ENCODE data around the gene KCNAB2. TPM values are rescaled to one million over a fixed set of nuclear protein-coding genes. Genes with fewer than 3 reads are reported as not detected.

The KCNAB2 gene
- total and polyA plus RNA-seq, 4 donors, result 1.8 to 5.9 (median 4.5) TPM

- TF ChIP-seq ATF3 (IDR thresholded peaks at IDR 0.05) (no peak), SP1 (IDR thresholded peaks at IDR 0.05) (no peak), HNF4A (conservative IDR thresholded peaks at IDR 0.05) (no peak)
Measured at GRCh38 chr1:6039031-6039430, 6.7 kb upstream of the KCNAB2 start (continued).

- H3K9ac ChIP-seq (ENCODE audit: low read depth in 1 of 2, low read length in 2 of 2), result no peak overlapping the region
- no peak for DNase-seq (ENCODE audit: low spot score)
- TF ChIP-seq ATF3 (IDR thresholded peaks at IDR 0.05), result no peak
- TF ChIP-seq NR2F2 (IDR thresholded peaks at IDR 0.05), result no peak
- no peak for TF ChIP-seq EGR1 (IDR thresholded peaks at IDR 0.05; ENCODE audit: low read depth in 2 of 2)
- no peak for TF ChIP-seq YY1 (IDR thresholded peaks at IDR 0.05)
- TF ChIP-seq, protein P1, sequence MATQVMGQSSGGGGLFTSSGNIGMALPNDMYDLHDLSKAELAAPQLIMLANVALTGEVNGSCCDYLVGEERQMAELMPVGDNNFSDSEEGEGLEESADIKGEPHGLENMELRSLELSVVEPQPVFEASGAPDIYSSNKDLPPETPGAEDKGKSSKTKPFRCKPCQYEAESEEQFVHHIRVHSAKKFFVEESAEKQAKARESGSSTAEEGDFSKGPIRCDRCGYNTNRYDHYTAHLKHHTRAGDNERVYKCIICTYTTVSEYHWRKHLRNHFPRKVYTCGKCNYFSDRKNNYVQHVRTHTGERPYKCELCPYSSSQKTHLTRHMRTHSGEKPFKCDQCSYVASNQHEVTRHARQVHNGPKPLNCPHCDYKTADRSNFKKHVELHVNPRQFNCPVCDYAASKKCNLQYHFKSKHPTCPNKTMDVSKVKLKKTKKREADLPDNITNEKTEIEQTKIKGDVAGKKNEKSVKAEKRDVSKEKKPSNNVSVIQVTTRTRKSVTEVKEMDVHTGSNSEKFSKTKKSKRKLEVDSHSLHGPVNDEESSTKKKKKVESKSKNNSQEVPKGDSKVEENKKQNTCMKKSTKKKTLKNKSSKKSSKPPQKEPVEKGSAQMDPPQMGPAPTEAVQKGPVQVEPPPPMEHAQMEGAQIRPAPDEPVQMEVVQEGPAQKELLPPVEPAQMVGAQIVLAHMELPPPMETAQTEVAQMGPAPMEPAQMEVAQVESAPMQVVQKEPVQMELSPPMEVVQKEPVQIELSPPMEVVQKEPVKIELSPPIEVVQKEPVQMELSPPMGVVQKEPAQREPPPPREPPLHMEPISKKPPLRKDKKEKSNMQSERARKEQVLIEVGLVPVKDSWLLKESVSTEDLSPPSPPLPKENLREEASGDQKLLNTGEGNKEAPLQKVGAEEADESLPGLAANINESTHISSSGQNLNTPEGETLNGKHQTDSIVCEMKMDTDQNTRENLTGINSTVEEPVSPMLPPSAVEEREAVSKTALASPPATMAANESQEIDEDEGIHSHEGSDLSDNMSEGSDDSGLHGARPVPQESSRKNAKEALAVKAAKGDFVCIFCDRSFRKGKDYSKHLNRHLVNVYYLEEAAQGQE (IDR thresholded peaks at IDR 0.05), result no peak
- TF ChIP-seq FOXA1 (IDR thresholded peaks at IDR 0.05), result no peak
- TF ChIP-seq GABPA (IDR thresholded peaks at IDR 0.05 in 1 of 2, conservative IDR thresholded peaks at IDR 0.05 in 1 of 2), result no peak
- no peak overlapping the region for H3K4me3 ChIP-seq (ENCODE audit: low read depth in 1 of 3, low read length in 3 of 3)
- no peak overlapping the region for H3K27ac ChIP-seq (ENCODE audit: low read depth in 1 of 2, low read length in 2 of 2)
- H3K27me3 ChIP-seq (ENCODE audit: control insufficient read depth in 4 of 4, insufficient read depth in 4 of 4, low read length in 3 of 4), result no peaks in the 10 kb centered on the region
- H3K36me3 ChIP-seq (ENCODE audit: control insufficient read depth in 4 of 4, insufficient read depth in 3 of 4, low read depth in 1 of 4, low read length in 3 of 4), result no peaks in the 10 kb centered on the region
- WGBS, result 79% methylated on average over 15 of the region's 15 CpGs
- no peaks in the 10 kb centered on the region for H3K9me3 ChIP-seq (ENCODE audit: control insufficient read depth in 4 of 4, low read length in 3 of 4)
- H3K4me1 ChIP-seq (ENCODE audit: control insufficient read depth in 4 of 4, insufficient read depth in 4 of 4, low read length in 3 of 4), result no peaks in the 10 kb centered on the region
Measured at GRCh38 chr1:6040444-6040843, 5.2 kb upstream of the KCNAB2 start.

DNA sequence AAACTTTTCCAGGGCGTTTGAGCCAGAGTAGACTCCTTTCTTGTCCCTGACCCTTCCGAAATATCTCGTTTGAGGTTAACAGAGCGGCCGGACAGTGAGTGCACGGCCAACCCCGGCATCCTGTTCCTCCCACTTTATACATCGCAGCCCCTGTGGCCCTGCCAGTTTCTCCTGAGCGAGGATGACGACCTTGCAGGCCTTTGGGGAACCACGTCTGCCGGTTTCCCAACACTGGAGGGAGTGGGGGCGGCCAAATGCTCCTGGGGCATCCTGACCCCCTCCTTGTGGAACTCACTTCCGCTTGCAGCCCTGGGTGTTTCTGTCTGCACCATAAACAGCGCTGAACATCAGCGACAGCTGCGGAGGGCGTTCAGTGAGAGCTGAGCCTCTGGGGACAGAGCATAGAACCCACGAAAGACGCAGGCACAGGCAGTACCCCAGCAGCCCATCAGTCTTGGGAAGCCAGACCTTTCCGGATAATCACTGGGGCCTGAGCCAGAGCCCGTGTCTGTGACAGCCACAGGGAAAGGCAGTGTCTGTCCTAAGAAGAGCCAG, 4.8 kb upstream of the KCNAB2 start:
- Histone ChIP-seq H3K27me3 (ENCODE audit: control insufficient read depth in 4 of 4, insufficient read depth in 4 of 4, low read length in 3 of 4) (no peaks in the 10 kb centered on the region), H3K36me3 (ENCODE audit: control insufficient read depth in 4 of 4, insufficient read depth in 3 of 4, low read depth in 1 of 4, low read length in 3 of 4) (no peaks in the 10 kb centered on the region), H3K9ac (ENCODE audit: low read depth in 1 of 2, low read length in 2 of 2) (no peak overlapping the region), H3K4me1 (ENCODE audit: control insufficient read depth in 4 of 4, insufficient read depth in 4 of 4, low read length in 3 of 4) (no peaks in the 10 kb centered on the region), H3K27ac (ENCODE audit: low read depth in 1 of 2, low read length in 2 of 2) (no peak overlapping the region), H3K9me3 (ENCODE audit: control insufficient read depth in 4 of 4, low read length in 3 of 4) (no peaks in the 10 kb centered on the region), H3K4me3 (ENCODE audit: low read depth in 1 of 3, low read length in 3 of 3) (no peak overlapping the region)
- 76% methylated on average over 22 of the region's 22 CpGs for WGBS
- DNase-seq (ENCODE audit: low spot score), result no peak
- TF ChIP-seq GABPA (IDR thresholded peaks at IDR 0.05 in 1 of 2, conservative IDR thresholded peaks at IDR 0.05 in 1 of 2), result no peak
- no peak for TF ChIP-seq RAD21 (IDR thresholded peaks at IDR 0.05)
- no peak for TF ChIP-seq ATF3 (IDR thresholded peaks at IDR 0.05)
- TF ChIP-seq, protein P2, sequence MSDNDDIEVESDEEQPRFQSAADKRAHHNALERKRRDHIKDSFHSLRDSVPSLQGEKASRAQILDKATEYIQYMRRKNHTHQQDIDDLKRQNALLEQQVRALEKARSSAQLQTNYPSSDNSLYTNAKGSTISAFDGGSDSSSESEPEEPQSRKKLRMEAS (IDR thresholded peaks at IDR 0.05), result no peak
- TF ChIP-seq RXRA (IDR thresholded peaks at IDR 0.05), result no peak
- TF ChIP-seq SP1 (IDR thresholded peaks at IDR 0.05), result no peak
- no peak for TF ChIP-seq FOXA2 (IDR thresholded peaks at IDR 0.05)
- TF ChIP-seq NR2F2 (IDR thresholded peaks at IDR 0.05), result no peak
- TF ChIP-seq HNF4G (IDR thresholded peaks at IDR 0.05), result no peak
- no peak for TF ChIP-seq HNF4A (conservative IDR thresholded peaks at IDR 0.05)
- no peak for TF ChIP-seq CTCF (IDR thresholded peaks at IDR 0.05; ENCODE audit: low read depth, low read length, missing input control)
- no peak for TF ChIP-seq ZBTB33 (IDR thresholded peaks at IDR 0.05)
- TF ChIP-seq EGR1 (IDR thresholded peaks at IDR 0.05; ENCODE audit: low read depth in 2 of 2), result no peak
- TF ChIP-seq JUND (IDR thresholded peaks at IDR 0.05), result no peak
- TF ChIP-seq FOXA1 (IDR thresholded peaks at IDR 0.05), result no peak
- TF ChIP-seq YY1 (IDR thresholded peaks at IDR 0.05), result no peak
- TF ChIP-seq, protein P1 (IDR thresholded peaks at IDR 0.05), result no peak

Measured in liver (tissue), 9 donors.